GM10248 (cell line): ENCODE results near the gene TRIM38.

Experiments used
- CTCF ChIA-PET: fragments of 300-600 bp; sonication (Branson Sonifier 250); formaldehyde crosslinking; extraction: SDS; loops from one replicate; lab custom pipeline; 2021; ENCODE audit warnings: antibody characterized with exemption; lab: Yijun Ruan, JAX
- POLR2A ChIA-PET: fragments of 350-650 bp; sonication (Branson Sonifier 250); formaldehyde crosslinking; extraction: SDS; loops from one replicate; lab custom pipeline; 2020; ENCODE audit warnings: antibody characterized with exemption; lab: Yijun Ruan, JAX
- DNase-seq: peaks from one replicate; pipeline ENCODE4 v3.0.0; 2012; ENCODE audit errors: extremely low spot score
- CTCF ChIP-seq: IDR thresholded peaks from 2 replicates; pipeline ENCODE4 v1.5.1; 2012; ENCODE audit warnings: mild to moderate bottlenecking, low read depth; ENCODE audit errors: extremely low read depth, missing control alignments, control extremely low read depth

TRIM38 gene

GRCh38 chr6:25930532-25931410, 31.8 kb upstream of the TRIM38 start, which contains the start of gene SLC17A2:
TSS of gene SLC17A2 (minus strand) at chr6:25930691. CDS start at chr6:25925796, 4,895 bp downstream.
- ChIA-PET CTCF (interaction anchor here (1.5 kb wide), 1 partner anchor 11 kb away, joined by 3 read pairs; no protein-coding TSS in a partner anchor), POLR2A (no interaction called here)
- DNase-seq: no peak
- no peak for TF ChIP-seq CTCF

- ChIA-PET POLR2A (no interaction called here), CTCF (interaction anchor here (1.5 kb wide), 1 partner anchor 12 kb away, joined by 3 read pairs; no protein-coding TSS in a partner anchor)
- no peak for TF ChIP-seq CTCF
- DNase-seq: no peak
Measured at GRCh38 chr6:25931411-25931709, 31.2 kb upstream of the TRIM38 start.

- ChIA-PET CTCF (interaction anchor here (1.2 to 2.3 kb wide), 2 partner anchors 9 to 69 kb away, joined by 3 to 9 read pairs; no protein-coding TSS in a partner anchor), POLR2A (no interaction called here)
- TF ChIP-seq CTCF: no peak
- DNase-seq: no peak
Measured at GRCh38 chr6:25934156-25934555, 28.4 kb upstream of the TRIM38 start.

- no peak for DNase-seq
- ChIA-PET CTCF (interaction anchor here (1.3 to 2.3 kb wide), 2 partner anchors 8 to 9 kb away, joined by 3 to 9 read pairs; no protein-coding TSS in a partner anchor), POLR2A (no interaction called here)
- no peak for TF ChIP-seq CTCF
Measured at GRCh38 chr6:25934735-25935313, 27.8 kb upstream of the TRIM38 start.

GRCh38 chr6:25935953-25936352, 26.6 kb upstream of the TRIM38 start:
- POLR2A ChIA-PET: no interaction called here
- CTCF ChIA-PET: interaction anchor here (1.0 to 1.3 kb wide), 2 partner anchors 10 to 15 kb away, joined by 3 read pairs; no protein-coding TSS in a partner anchor
- DNase-seq: no peak
- no peak for TF ChIP-seq CTCF

- ChIA-PET POLR2A (no interaction called here), CTCF (interaction anchor here (1.5 to 2.3 kb wide), 3 partner anchors 13 to 716 kb away, joined by 3 to 6 read pairs (median 4); no protein-coding TSS in a partner anchor)
- no peak for TF ChIP-seq CTCF
- DNase-seq: no peak
Measured at GRCh38 chr6:25939593-25939992, 23.0 kb upstream of the TRIM38 start.
